ENCODE data around the gene TBC1D22A. TPM values are rescaled to one million over a fixed set of nuclear protein-coding genes. Genes with fewer than 3 reads are reported as not detected.

Gene TBC1D22A
- total RNA-seq, 1 experiment from 2014 or later, result 32.6 TPM

- Histone ChIP-seq H3K27me3 (replicated peaks; ENCODE audit: control insufficient read depth, insufficient read depth, low read length) (no peaks in the 10 kb centered on the region), H3K36me3 (ENCODE audit: control insufficient read depth, insufficient read depth, low read length) (no peaks in the 10 kb centered on the region), H3K4me1 (peaks cover 9% of the 10 kb centered on the region), H3K4me3 (ENCODE audit: low read depth, low read length) (no peak overlapping the region), H3K9me3 (no peaks in the 10 kb centered on the region)
- intact Hi-C loops (cut with micrococcal nuclease; ENCODE audit: unreplicated experiment), result no loop called here
- Mint-ChIP-seq H3K27ac (ENCODE audit: unreplicated experiment) (peak overlapping the region; percentile 92), H3K4me1 (ENCODE audit: low read depth, unreplicated experiment) (peaks cover 8% of the 10 kb centered on the region), H3K4me3 (ENCODE audit: unreplicated experiment) (peak overlapping the region; percentile 56), H3K9me3 (ENCODE audit: unreplicated experiment) (no peaks in the 10 kb centered on the region), H3K36me3 (ENCODE audit: insufficient read depth, unreplicated experiment) (peaks cover 23% of the 10 kb centered on the region), H3K27me3 (ENCODE audit: insufficient read depth, unreplicated experiment) (no peaks in the 10 kb centered on the region)
- DNase-seq, result peak; percentile 52 to 82
- CTCF ChIA-PET, result no interaction called here
- BruUV-seq (replicated peaks), result no TSS peak
- no peak for TF ChIP-seq CTCF (IDR thresholded peaks at IDR 0.05; ENCODE audit: insufficient read depth in 1 of 2, low read depth in 1 of 2, low read length in 1 of 2, severe bottlenecking in 1 of 2, unreplicated experiment in 1 of 2)
- POLR2A ChIA-PET, result no interaction called here
Measured at GRCh38 chr22:47129902-47130635, 367.6 kb downstream of the TBC1D22A start.

- H3K27ac Mint-ChIP-seq (ENCODE audit: unreplicated experiment), result no peak overlapping the region
- POLR2A ChIA-PET, result no interaction called here
- H3K9me3 ChIP-seq, result no peaks in the 10 kb centered on the region
- peaks cover 8% of the 10 kb centered on the region for H3K4me1 Mint-ChIP-seq (ENCODE audit: low read depth, unreplicated experiment)
- H3K4me1 ChIP-seq, result peaks cover 9% of the 10 kb centered on the region
- H3K4me3 ChIP-seq (ENCODE audit: low read depth, low read length), result no peak overlapping the region
- no peak overlapping the region for H3K4me3 Mint-ChIP-seq (ENCODE audit: unreplicated experiment)
- no peaks in the 10 kb centered on the region for H3K36me3 ChIP-seq (ENCODE audit: control insufficient read depth, insufficient read depth, low read length)
- no TSS peak for BruUV-seq (replicated peaks)
- no peaks in the 10 kb centered on the region for H3K9me3 Mint-ChIP-seq (ENCODE audit: unreplicated experiment)
- H3K27me3 ChIP-seq (replicated peaks; ENCODE audit: control insufficient read depth, insufficient read depth, low read length), result no peaks in the 10 kb centered on the region
- intact Hi-C loops (cut with micrococcal nuclease; ENCODE audit: unreplicated experiment), result no loop called here
- peaks cover 23% of the 10 kb centered on the region for H3K36me3 Mint-ChIP-seq (ENCODE audit: insufficient read depth, unreplicated experiment)
- H3K27me3 Mint-ChIP-seq (ENCODE audit: insufficient read depth, unreplicated experiment), result no peaks in the 10 kb centered on the region
- CTCF ChIA-PET, result no interaction called here
- no peak for DNase-seq
- no peak for TF ChIP-seq CTCF (IDR thresholded peaks at IDR 0.05; ENCODE audit: insufficient read depth in 1 of 2, low read depth in 1 of 2, low read length in 1 of 2, severe bottlenecking in 1 of 2, unreplicated experiment in 1 of 2)
Measured at GRCh38 chr22:47130883-47131631, 368.6 kb downstream of the TBC1D22A start.

- Mint-ChIP-seq H3K27ac (ENCODE audit: unreplicated experiment) (no peak overlapping the region), H3K27me3 (ENCODE audit: insufficient read depth, unreplicated experiment) (no peaks in the 10 kb centered on the region), H3K36me3 (ENCODE audit: insufficient read depth, unreplicated experiment) (peaks cover 18% of the 10 kb centered on the region), H3K9me3 (ENCODE audit: unreplicated experiment) (no peaks in the 10 kb centered on the region), H3K4me1 (ENCODE audit: low read depth, unreplicated experiment) (peaks cover 12% of the 10 kb centered on the region), H3K4me3 (ENCODE audit: unreplicated experiment) (no peak overlapping the region)
- no peak for TF ChIP-seq CTCF (IDR thresholded peaks at IDR 0.05; ENCODE audit: insufficient read depth in 1 of 2, low read depth in 1 of 2, low read length in 1 of 2, severe bottlenecking in 1 of 2, unreplicated experiment in 1 of 2)
- Histone ChIP-seq H3K27me3 (replicated peaks; ENCODE audit: control insufficient read depth, insufficient read depth, low read length) (no peaks in the 10 kb centered on the region), H3K36me3 (ENCODE audit: control insufficient read depth, insufficient read depth, low read length) (no peaks in the 10 kb centered on the region), H3K4me1 (peaks cover 9% of the 10 kb centered on the region), H3K4me3 (ENCODE audit: low read depth, low read length) (no peak overlapping the region), H3K9me3 (no peaks in the 10 kb centered on the region)
- ChIA-PET CTCF (no interaction called here), POLR2A (no interaction called here)
- no peak for DNase-seq
- intact Hi-C loops (cut with micrococcal nuclease; ENCODE audit: unreplicated experiment), result no loop called here
- no TSS peak for BruUV-seq (replicated peaks)
Measured at GRCh38 chr22:47131632-47132427, 369.4 kb downstream of the TBC1D22A start.
